SK-N-SH treated with all-trans-retinoic acid at 6 μM for 48 hours (cell line): ENCODE data around the gene SH3PXD2A.

Source experiments
- ATAC-seq: fragments of 200-7000 bp; cut with Tn5 transposase; 3 replicates; pipeline ENCODE4 v1.9.1; 2020; ENCODE audit warnings: mild to moderate bottlenecking, moderate library complexity
- ARNTL ChIP-seq: fragments of 450-650 bp; formaldehyde crosslinking; IDR thresholded peaks from 2 replicates; pipeline ENCODE4 v1.5.0; 2020; ENCODE audit warnings: low read depth, mild to moderate bottlenecking, moderate library complexity, borderline replicate concordance
- BACH2 ChIP-seq: fragments of 250-450 bp; sonication (Bioruptor Pico); IDR thresholded peaks from 2 replicates; pipeline ENCODE4 v1.9.0; 2021; ENCODE audit warnings: mild to moderate bottlenecking, borderline replicate concordance
- CREB5 ChIP-seq: fragments of 250-450 bp; sonication (Bioruptor Pico); IDR thresholded peaks from 2 replicates; pipeline ENCODE4 v1.5.1; 2020; ENCODE audit warnings: low read depth, mild to moderate bottlenecking, moderate library complexity
- CSDC2 ChIP-seq: fragments of 250-450 bp; sonication (Bioruptor Pico); IDR thresholded peaks from 2 replicates; pipeline ENCODE4 v1.5.0; 2020; ENCODE audit warnings: mild to moderate bottlenecking, moderate library complexity
- GLIS3 ChIP-seq: fragments of 250-450 bp; sonication (Bioruptor Pico); IDR thresholded peaks from 2 replicates; pipeline ENCODE4 v1.5.0; 2020; ENCODE audit warnings: mild to moderate bottlenecking, moderate library complexity
- ISL1 ChIP-seq: fragments of 250-450 bp; sonication (Bioruptor Pico); IDR thresholded peaks from 2 replicates; pipeline ENCODE4 v2.1.2; 2022; ENCODE audit warnings: mild to moderate bottlenecking, moderate library complexity
- OSR1 ChIP-seq: fragments of 250-450 bp; sonication (Bioruptor Pico); IDR thresholded peaks from 2 replicates; pipeline ENCODE4 v1.8.0; 2022; ENCODE audit warnings: moderate library complexity, mild to moderate bottlenecking, inconsistent platforms
- PATZ1 ChIP-seq: fragments of 250-450 bp; sonication (Bioruptor Pico); IDR thresholded peaks from 2 replicates; pipeline ENCODE4 v1.8.0; 2020; ENCODE audit warnings: mild to moderate bottlenecking, moderate library complexity, borderline replicate concordance
- PPARA ChIP-seq: fragments of 250-450 bp; sonication (Bioruptor Pico); IDR thresholded peaks from 2 replicates; pipeline ENCODE4 v1.5.0; 2020; ENCODE audit warnings: mild to moderate bottlenecking, borderline replicate concordance
- RARB ChIP-seq: fragments of 250-450 bp; sonication (Bioruptor Pico); IDR thresholded peaks from 2 replicates; pipeline ENCODE4 v1.8.0; 2021; ENCODE audit warnings: mild to moderate bottlenecking, moderate library complexity
- SNAI2 ChIP-seq: fragments of 250-450 bp; sonication (Bioruptor Pico); IDR thresholded peaks from 2 replicates; pipeline ENCODE4 v1.5.0; 2020; ENCODE audit warnings: mild to moderate bottlenecking, moderate library complexity
- TSHZ2 ChIP-seq: fragments of 250-450 bp; sonication (Bioruptor Pico); IDR thresholded peaks from 2 replicates; pipeline ENCODE4 v1.5.0; 2020; ENCODE audit warnings: mild to moderate bottlenecking, moderate library complexity
- ZC3H10 ChIP-seq: fragments of 250-450 bp; sonication (Bioruptor Pico); IDR thresholded peaks from 2 replicates; pipeline ENCODE4 v1.5.1; 2021; ENCODE audit warnings: mild to moderate bottlenecking, moderate library complexity
- ZFP3 ChIP-seq: fragments of 250-450 bp; sonication (Bioruptor Pico); IDR thresholded peaks from 2 replicates; pipeline ENCODE4 v1.5.0; 2020; ENCODE audit warnings: mild to moderate bottlenecking, moderate library complexity
- ZNF565 ChIP-seq: fragments of 450-650 bp; formaldehyde crosslinking; conservative IDR thresholded peaks from 2 replicates; pipeline ENCODE4 v1.5.0; 2020; ENCODE audit warnings: low read depth, mild to moderate bottlenecking, moderate library complexity
- ZNF8 ChIP-seq: fragments of 450-650 bp; formaldehyde crosslinking; IDR thresholded peaks from 2 replicates; pipeline ENCODE4 v1.5.0; 2020; ENCODE audit warnings: mild to moderate bottlenecking, moderate library complexity

Gene SH3PXD2A

GRCh38 chr10:103585011-103585405 lies 270.4 kb downstream of the SH3PXD2A start:
- TF ChIP-seq ZNF8 (CRISPR knock-in tag) (no peak), CSDC2 (no peak), ZC3H10 (CRISPR knock-in tag) (no peak), OSR1 (CRISPR knock-in tag) (no peak), SNAI2 (no peak), BACH2 (no peak), ZFP3 (CRISPR knock-in tag) (no peak)
- TF ChIP-seq, all 23 proteins: peak for 0
- ATAC-seq, result no peak

- ATAC-seq, result no peak
- TF ChIP-seq ZNF8 (CRISPR knock-in tag) (no peak), ISL1 (CRISPR knock-in tag) (no peak), TSHZ2 (no peak), BACH2 (no peak), GLIS3 (CRISPR knock-in tag) (no peak), ZC3H10 (CRISPR knock-in tag) (no peak), CREB5 (no peak), ARNTL (CRISPR knock-in tag) (no peak)
These were observed 271.0 kb downstream of the SH3PXD2A start for GRCh38 chr10:103584216-103585010.

- no peak for ATAC-seq
- no peak for TF ChIP-seq TSHZ2
- TF ChIP-seq CREB5, result no peak
- TF ChIP-seq PATZ1, result no peak
- TF ChIP-seq BACH2, result no peak
- TF ChIP-seq ZNF8 (CRISPR knock-in tag), result no peak
- TF ChIP-seq ZNF565 (CRISPR knock-in tag), result no peak
- no peak for TF ChIP-seq PPARA (CRISPR knock-in tag)
- TF ChIP-seq ARNTL (CRISPR knock-in tag), result no peak
- no peak for TF ChIP-seq ZFP3 (CRISPR knock-in tag)
- TF ChIP-seq RARB, result no peak
These were observed 271.5 kb downstream of the SH3PXD2A start for GRCh38 chr10:103583871-103584215.
